ENCODE data around the gene TBC1D2.
"Not testable (repeated sequence)": the region's sequence is repeated elsewhere in the genome, so short reads cannot be mapped to it uniquely, and the experiment has no call there.

Gene TBC1D2

GRCh38 chr9:98270284-98270683 is 14.8 kb upstream of the TBC1D2 start:
- DNase-seq (ENCODE audit: low read depth in 3 of 3), result not testable (repeated sequence)

GRCh38 chr9:98269652-98270051 is 14.2 kb upstream of the TBC1D2 start:
- not testable (repeated sequence) for DNase-seq (ENCODE audit: low read depth in 3 of 3)

GRCh38 chr9:98267556-98267955 is 12.1 kb upstream of the TBC1D2 start:
- not testable (repeated sequence) for DNase-seq (ENCODE audit: low read depth in 3 of 3)

GRCh38 chr9:98264516-98264915 is 9.1 kb upstream of the TBC1D2 start:
- DNase-seq (ENCODE audit: low read depth in 3 of 3), result no peak

- peak; percentile 55 to 67 (median 66) for DNase-seq (ENCODE audit: low read depth in 3 of 3)
Measured at GRCh38 chr9:98263482-98264357, 8.3 kb upstream of the TBC1D2 start.

- no peak for DNase-seq (ENCODE audit: low read depth in 3 of 3)
Measured at GRCh38 chr9:98263080-98263479, 7.6 kb upstream of the TBC1D2 start.

GRCh38 chr9:98262056-98262455 is 6.6 kb upstream of the TBC1D2 start:
- DNase-seq (ENCODE audit: low read depth in 3 of 3), result no peak

- no peak for DNase-seq (ENCODE audit: low read depth in 3 of 3)
Measured at GRCh38 chr9:98260635-98261034, 5.2 kb upstream of the TBC1D2 start.

- no peak for DNase-seq (ENCODE audit: low read depth in 3 of 3)
Measured at GRCh38 chr9:98259791-98260190, 4.3 kb upstream of the TBC1D2 start.

GRCh38 chr9:98256756-98257155 is 1.3 kb upstream of the TBC1D2 start:
- peak in 1 of 3 donors; percentile 30 for DNase-seq (ENCODE audit: low read depth in 3 of 3)

- DNase-seq (ENCODE audit: low read depth in 3 of 3), result peak in 1 of 3 donors; percentile 5
Measured at GRCh38 chr9:98255061-98255577, 330 bp downstream of the TBC1D2 start.

GRCh38 chr9:98254228-98255060 is 1.0 kb downstream of the TBC1D2 start:
- DNase-seq (ENCODE audit: low read depth in 3 of 3), result no peak

- DNase-seq (ENCODE audit: low read depth in 3 of 3), result no peak
Measured at GRCh38 chr9:98253565-98253964, 1.9 kb downstream of the TBC1D2 start.

- DNase-seq (ENCODE audit: low read depth in 3 of 3), result no peak
Measured at GRCh38 chr9:98251551-98251950, 3.9 kb downstream of the TBC1D2 start.

GRCh38 chr9:98249771-98250170 is 5.7 kb downstream of the TBC1D2 start:
- DNase-seq (ENCODE audit: low read depth in 3 of 3), result no peak

- no peak for DNase-seq (ENCODE audit: low read depth in 3 of 3)
Measured at GRCh38 chr9:98248737-98249474, 6.5 kb downstream of the TBC1D2 start.

- DNase-seq (ENCODE audit: low read depth in 3 of 3), result no peak
Measured at GRCh38 chr9:98247831-98248657, 7.4 kb downstream of the TBC1D2 start.

GRCh38 chr9:98242426-98242825 is 13.0 kb downstream of the TBC1D2 start:
- DNase-seq (ENCODE audit: low read depth in 3 of 3), result no peak

GRCh38 chr9:98241357-98242300 is 13.8 kb downstream of the TBC1D2 start:
- DNase-seq (ENCODE audit: low read depth in 3 of 3), result no peak

- no peak for DNase-seq (ENCODE audit: low read depth in 3 of 3)
Measured at GRCh38 chr9:98240475-98240874, 15.0 kb downstream of the TBC1D2 start.
